DMS 273 (cell line): ENCODE results near the gene AIDA.
"Not testable (repeated sequence)": the region's sequence is repeated elsewhere in the genome, so short reads cannot be mapped to it uniquely, and the experiment has no call there.

Experiments used
- DNase-seq: peaks from one replicate; lab custom pipeline; 2025; ENCODE audit not compliant: unreplicated experiment; lab: John Stamatoyannopoulos, UW

AIDA gene

GRCh38 chr1:222713091-222713961 lies 1.0 kb upstream of the AIDA start:
- peak; percentile 99 for DNase-seq

GRCh38 chr1:222711319-222712252 lies 705 bp downstream of the AIDA start:
- DNase-seq, result peak; percentile 76

- no peak for DNase-seq
These were observed 2.6 kb downstream of the AIDA start for GRCh38 chr1:222709700-222710153.

GRCh38 chr1:222706815-222707214 lies 5.5 kb downstream of the AIDA start:
- no peak for DNase-seq

- no peak for DNase-seq
These were observed 8.0 kb downstream of the AIDA start for GRCh38 chr1:222704260-222704659.

GRCh38 chr1:222702210-222702609 lies 10.1 kb downstream of the AIDA start:
- DNase-seq, result no peak

GRCh38 chr1:222697826-222698225 lies 14.5 kb downstream of the AIDA start:
- DNase-seq, result no peak

- DNase-seq, result no peak
These were observed 15.1 kb downstream of the AIDA start for GRCh38 chr1:222697203-222697602.

GRCh38 chr1:222696741-222697140 lies 15.6 kb downstream of the AIDA start:
- no peak for DNase-seq

GRCh38 chr1:222694927-222695326 lies 17.4 kb downstream of the AIDA start:
- DNase-seq, result no peak

- DNase-seq, result no peak
These were observed 21.3 kb downstream of the AIDA start for GRCh38 chr1:222691016-222691415.

- DNase-seq, result no peak
These were observed 32.2 kb downstream of the AIDA start for GRCh38 chr1:222680080-222680479.

GRCh38 chr1:222670110-222670509 lies 42.2 kb downstream of the AIDA start:
- no peak for DNase-seq

GRCh38 chr1:222669107-222669506 lies 43.2 kb downstream of the AIDA start:
- DNase-seq, result not testable (repeated sequence)

GRCh38 chr1:222668184-222668583 lies 44.1 kb downstream of the AIDA start:
- DNase-seq, result not testable (repeated sequence)

GRCh38 chr1:222665964-222666363 lies 46.3 kb downstream of the AIDA start:
- no peak for DNase-seq

GRCh38 chr1:222663431-222663934 lies 48.8 kb downstream of the AIDA start:
- DNase-seq, result no peak

GRCh38 chr1:222657899-222658298 lies 54.4 kb downstream of the AIDA start:
- DNase-seq, result no peak

GRCh38 chr1:222656391-222657155 lies 55.7 kb downstream of the AIDA start:
- no peak for DNase-seq

GRCh38 chr1:222654849-222655248 lies 57.4 kb downstream of the AIDA start:
- no peak for DNase-seq
